Left renal cortex interstitium (tissue), 4 donors: Measurements from ENCODE around the gene PAQR9. TPM values are rescaled to one million over a fixed set of nuclear protein-coding genes. Genes with fewer than 3 reads are reported as not detected.

Source experiments
- DNase-seq, 4 donors: peaks; one replicate each; pipeline ENCODE4 v3.0.0-alpha.2; 2013; ENCODE audit warnings: low read depth in 4 of 4, low spot score in 2 of 4, missing footprints in 1 of 4
- polyA plus RNA-seq, 4 donors: library from polyadenylated mRNA; unstranded; fragments of 120-200 nt; gene quantifications; one replicate each; pipeline ENCODE4 v1.2.1, GENCODE V29; 2013; ENCODE audit not compliant: insufficient read length in 4 of 4

The PAQR9 gene
- polyA plus RNA-seq, 4 donors: 0.70 to 1.0 (median 0.78) TPM

GRCh38 chr3:142983318-142983717, 19.8 kb upstream of the PAQR9 start:
- DNase-seq: no peak

GRCh38 chr3:142982038-142982773, 18.7 kb upstream of the PAQR9 start:
- no peak for DNase-seq

GRCh38 chr3:142981108-142981507, 17.6 kb upstream of the PAQR9 start:
- no peak for DNase-seq

- DNase-seq: no peak
Measured at GRCh38 chr3:142977399-142977728, 13.9 kb upstream of the PAQR9 start.

- DNase-seq: no peak
Measured at GRCh38 chr3:142976621-142977398, 13.3 kb upstream of the PAQR9 start.

- no peak for DNase-seq
Measured at GRCh38 chr3:142975316-142975995, 12.0 kb upstream of the PAQR9 start.

- no peak for DNase-seq
Measured at GRCh38 chr3:142973217-142974009, 9.9 kb upstream of the PAQR9 start.

GRCh38 chr3:142972092-142972753, 8.7 kb upstream of the PAQR9 start:
- no peak for DNase-seq

- no peak for DNase-seq
Measured at GRCh38 chr3:142971431-142971830, 8.0 kb upstream of the PAQR9 start.

GRCh38 chr3:142968319-142969025, 5.0 kb upstream of the PAQR9 start:
- no peak for DNase-seq

GRCh38 chr3:142966808-142967207, 3.3 kb upstream of the PAQR9 start:
- no peak for DNase-seq

GRCh38 chr3:142965581-142965980, 2.1 kb upstream of the PAQR9 start:
- DNase-seq: no peak

GRCh38 chr3:142963234-142963515, 299 bp downstream of the PAQR9 start:
- DNase-seq: no peak

- no peak for DNase-seq
Measured at GRCh38 chr3:142962520-142963233, 797 bp downstream of the PAQR9 start.

GRCh38 chr3:142962175-142962519, 1.3 kb downstream of the PAQR9 start:
- no peak for DNase-seq

GRCh38 chr3:142961539-142961938, 1.9 kb downstream of the PAQR9 start:
- DNase-seq: no peak

- DNase-seq: no peak
Measured at GRCh38 chr3:142960322-142960850, 3.1 kb downstream of the PAQR9 start.

- no peak for DNase-seq
Measured at GRCh38 chr3:142958707-142959106, 4.8 kb downstream of the PAQR9 start.

GRCh38 chr3:142953443-142953842, 10.0 kb downstream of the PAQR9 start:
- DNase-seq: no peak
